Nucleus accumbens (tissue), 56 donors: Measurements from ENCODE around the gene EYA3.
"Not testable (repeated sequence)": the region's sequence is repeated elsewhere in the genome, so short reads cannot be mapped to it uniquely, and the experiment has no call there.

Experiments used
- DNase-seq, 56 donors: peaks; one replicate each; lab custom pipeline; 2025; lab: John Stamatoyannopoulos, UW

The EYA3 gene

DNA sequence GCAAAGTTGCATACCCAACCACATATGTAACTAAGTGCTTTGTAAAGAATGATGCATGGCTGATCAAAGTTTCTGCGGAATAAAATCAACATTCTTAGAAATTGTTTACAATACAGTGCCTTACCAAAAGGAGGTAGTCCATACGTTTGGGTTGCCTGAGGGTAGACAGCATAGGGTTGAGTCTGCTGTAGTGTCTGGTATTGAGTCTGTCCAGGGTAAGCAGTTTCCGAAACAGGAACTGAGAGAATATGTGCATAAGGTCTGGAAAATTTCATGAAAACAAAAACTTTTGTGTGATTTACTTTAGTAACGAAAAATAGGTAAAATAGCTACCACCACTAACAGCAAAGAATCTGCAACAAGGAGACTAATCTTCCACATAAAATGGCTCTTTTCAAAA is 53.0 kb downstream of the EYA3 start:
- DNase-seq = no peak

- DNase-seq = no peak
These were observed 56.1 kb downstream of the EYA3 start for GRCh38 chr1:28032281-28032680.

DNA sequence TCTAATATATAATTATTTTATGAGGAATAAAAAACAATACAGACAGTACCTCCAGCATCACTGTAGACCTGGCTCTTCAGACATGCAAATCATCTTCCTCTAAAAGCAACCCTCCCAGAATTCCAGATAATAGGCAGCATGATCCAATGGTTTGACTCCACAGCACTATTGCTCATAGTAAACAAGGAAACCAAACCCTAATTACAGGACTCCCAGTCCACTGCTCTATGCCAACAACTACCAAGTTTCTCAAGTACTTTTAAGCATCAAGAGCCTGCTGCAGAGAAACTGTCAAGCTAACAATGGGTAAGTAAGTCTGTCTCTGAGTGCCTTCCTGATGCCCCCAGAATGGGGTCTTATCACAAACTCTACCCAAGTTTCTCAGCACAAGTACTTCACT is 57.2 kb downstream of the EYA3 start:
- DNase-seq = no peak

DNA sequence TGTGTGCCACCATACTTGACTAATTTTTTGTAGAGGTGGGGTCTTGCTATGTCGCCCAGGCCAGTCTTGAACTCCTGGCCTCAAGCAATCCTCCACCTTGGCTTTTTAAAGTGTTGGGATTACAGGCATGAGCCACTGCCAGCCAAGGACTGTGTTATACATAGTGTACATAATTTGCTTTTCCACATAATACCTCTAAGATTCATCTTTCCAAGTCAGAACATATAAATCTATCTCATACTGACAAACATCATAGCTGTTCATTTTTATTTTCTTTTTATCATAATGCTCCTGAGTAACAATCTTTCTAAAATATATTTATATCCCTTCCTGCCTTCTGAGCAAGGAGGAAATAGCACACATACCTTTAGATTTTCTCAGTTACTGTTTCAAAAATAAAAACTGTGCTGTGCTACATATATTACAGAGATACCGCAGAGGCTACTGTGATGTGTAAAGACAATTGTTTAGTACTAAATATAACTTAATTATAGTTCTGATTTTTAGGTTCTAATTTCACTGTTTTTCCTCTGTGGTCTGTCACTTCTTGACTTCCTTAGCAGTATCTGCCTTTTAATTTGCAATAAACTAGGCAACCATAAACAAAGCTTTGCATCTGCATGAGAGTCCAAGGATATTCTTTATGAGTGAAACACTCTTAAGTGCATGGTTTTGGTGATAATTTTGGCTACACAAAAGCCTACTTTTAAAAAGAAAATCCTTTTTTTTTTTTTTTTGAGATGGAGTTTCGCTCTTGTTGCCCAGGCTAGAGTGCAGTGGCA is 59.3 kb downstream of the EYA3 start:
- DNase-seq = no peak

GRCh38 chr1:28027660-28028059 is 60.8 kb downstream of the EYA3 start:
- no peak for DNase-seq

- DNase-seq = no peak
These were observed 61.2 kb downstream of the EYA3 start for GRCh38 chr1:28027238-28027637.

GRCh38 chr1:28026329-28026728 is 62.1 kb downstream of the EYA3 start:
- no peak for DNase-seq

- no peak for DNase-seq
These were observed 67.3 kb downstream of the EYA3 start for GRCh38 chr1:28021064-28021463.

DNA sequence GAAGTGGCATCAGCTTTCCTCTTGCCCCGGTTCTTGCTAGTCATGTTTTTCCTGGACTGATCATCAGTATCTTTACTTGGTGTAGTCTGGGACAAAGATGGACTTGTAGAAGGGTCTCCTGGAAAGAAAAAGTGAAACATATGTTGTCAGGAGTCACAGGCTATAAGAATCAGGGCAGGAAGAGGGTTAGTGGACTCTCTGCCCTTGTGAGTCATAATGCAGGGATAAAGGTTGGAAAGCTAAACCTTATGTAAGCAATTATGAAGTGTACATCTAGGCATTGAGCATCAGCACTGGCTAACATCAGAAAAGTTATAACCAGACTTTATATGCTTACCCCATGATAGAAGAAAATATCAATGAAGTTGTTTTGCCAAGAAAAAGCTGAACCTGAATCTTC is 77.4 kb downstream of the EYA3 start:
- DNase-seq = no peak

GRCh38 chr1:28003117-28003516 is 85.3 kb downstream of the EYA3 start:
- DNase-seq = not testable (repeated sequence)

- no peak for DNase-seq
These were observed 85.8 kb downstream of the EYA3 start for GRCh38 chr1:28002600-28002999.

DNA sequence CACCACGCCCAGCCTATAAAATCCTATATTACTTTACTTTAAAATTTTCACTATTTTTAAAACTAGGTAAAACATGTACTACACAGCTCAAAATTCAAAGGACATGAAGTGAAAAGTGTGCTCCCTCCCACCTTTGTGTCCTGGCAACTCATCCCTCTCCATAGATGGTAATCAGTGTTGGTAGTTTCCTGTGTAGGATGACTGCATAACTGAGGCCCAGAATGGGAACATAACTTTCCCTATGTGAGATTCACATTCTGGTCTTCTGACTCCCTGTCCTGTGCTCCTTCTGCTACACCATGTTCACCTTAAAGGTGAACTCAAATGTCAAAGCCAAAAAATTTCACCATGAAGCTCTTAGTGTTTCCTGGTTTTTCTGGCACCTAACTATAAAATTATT is 89.4 kb downstream of the EYA3 start:
- DNase-seq = no peak

GRCh38 chr1:27994526-27994925 is 93.9 kb downstream of the EYA3 start:
- not testable (repeated sequence) for DNase-seq

GRCh38 chr1:27994060-27994459 is 94.3 kb downstream of the EYA3 start:
- DNase-seq = no peak

- no peak for DNase-seq
These were observed 95.2 kb downstream of the EYA3 start for GRCh38 chr1:27993241-27993640.

DNA sequence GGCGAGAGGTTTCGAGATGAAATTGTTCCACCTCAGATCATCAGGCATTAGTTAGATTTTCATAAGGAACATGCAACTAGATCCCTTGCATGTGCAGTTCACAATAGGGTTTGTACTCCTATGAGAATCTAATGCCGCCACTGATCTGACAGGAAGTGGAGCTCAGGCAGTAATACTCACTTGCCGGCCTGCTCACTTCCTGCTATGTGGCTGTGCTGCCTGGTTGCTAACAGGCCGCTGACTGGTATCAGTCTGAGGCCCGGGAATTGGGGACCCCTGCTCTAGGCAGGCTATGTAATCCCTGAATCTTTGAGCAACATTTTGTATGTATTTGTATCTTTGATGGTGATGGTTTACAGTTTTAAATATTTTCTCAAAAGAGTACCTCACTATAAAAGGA is 96.1 kb downstream of the EYA3 start:
- DNase-seq = no peak

- no peak for DNase-seq
These were observed 97.4 kb downstream of the EYA3 start for GRCh38 chr1:27990920-27991537.

GRCh38 chr1:27981145-27981544 is 107.3 kb downstream of the EYA3 start:
- DNase-seq = peak in 19 of 56 donors; percentile 15 to 79 (median 52)

- DNase-seq = no peak
These were observed 108.1 kb downstream of the EYA3 start for GRCh38 chr1:27980216-27980845.

DNA sequence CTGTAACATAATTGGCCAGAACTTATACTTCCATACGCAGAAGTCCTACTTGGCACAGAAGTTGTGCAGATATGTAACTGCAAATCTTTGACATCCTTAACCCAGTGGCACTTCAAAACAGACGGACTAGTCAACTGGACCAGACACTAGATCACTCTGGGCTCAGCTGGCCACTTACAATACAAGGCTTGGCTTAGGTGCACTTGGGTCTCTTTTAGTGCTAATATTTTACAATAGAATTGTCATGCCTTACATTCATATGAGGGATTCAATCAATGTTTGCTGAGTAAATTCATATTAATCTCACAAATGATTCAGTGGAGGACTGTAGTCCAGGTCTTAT is 108.6 kb downstream of the EYA3 start:
- DNase-seq = no peak

- DNase-seq = no peak
These were observed 109.1 kb downstream of the EYA3 start for GRCh38 chr1:27979151-27979858.
